GM12878 (cell line): ENCODE measurements around the gene COL19A1. TPM values are rescaled to one million over a fixed set of nuclear protein-coding genes. Genes with fewer than 3 reads are reported as not detected.

Experiments used
- LARP7 ChIP-seq: fragments of 450-650 bp; IDR thresholded peaks from 2 replicates; pipeline ENCODE4 v1.6.1; 2017; ENCODE audit warnings: mild to moderate bottlenecking
- MYB ChIP-seq: fragments of 150-350 bp; IDR thresholded peaks from 2 replicates; pipeline ENCODE4 v1.6.1; 2014; ENCODE audit warnings: mild to moderate bottlenecking, low read depth, low read length, borderline replicate concordance
- PML ChIP-seq: IDR thresholded peaks from 2 replicates; pipeline ENCODE4 v1.6.1; 2012; ENCODE audit warnings: low read length, inconsistent platforms
- POU2F2 ChIP-seq: IDR thresholded peaks from 3 replicates; pipeline ENCODE4 v1.6.1; 2011; ENCODE audit warnings: low read depth, mild to moderate bottlenecking, low read length, borderline replicate concordance
- RBBP5 ChIP-seq: fragments of 200-600 bp; sonication (generic); conservative IDR thresholded peaks from 2 replicates; pipeline ENCODE4 v1.6.1; 2016
- RUNX3 ChIP-seq: IDR thresholded peaks from 2 replicates; pipeline ENCODE4 v1.6.1; 2012; ENCODE audit warnings: low read length, inconsistent platforms
- SMC3 ChIP-seq: IDR thresholded peaks from 2 replicates; pipeline ENCODE4 v1.6.1; 2011; ENCODE audit warnings: low read length, improper control_type of control experiment, borderline replicate concordance
- SPI1 ChIP-seq: IDR thresholded peaks from 2 replicates; pipeline ENCODE4 v1.6.1; 2011; ENCODE audit warnings: low read depth, mild to moderate bottlenecking, low read length, moderate library complexity, borderline replicate concordance; ENCODE audit not compliant: insufficient read depth
- SUPT20H ChIP-seq: IDR thresholded peaks from 2 replicates; pipeline ENCODE4 v1.6.1; 2011; ENCODE audit warnings: low read depth, mild to moderate bottlenecking, low read length, moderate library complexity, borderline replicate concordance; ENCODE audit not compliant: control insufficient read depth
- polyA plus RNA-seq, 11 experiments: library from polyadenylated mRNA; depleted of rRNA in 4 of 11; unstranded in 6 of 11; stranded (reverse) in 5 of 11; fragments of >200 nt; fragmentation: Nextera tagmentation in 4 of 11; fragmentation: Illumina TruSeq in 1 of 11; extraction: Ambion mirVana in 4 of 11; extraction: Trizol in 1 of 11; gene quantifications; 1 replicate in 1 of 11; 2 replicates in 10 of 11; pipeline versions ENCODE4 v1.2.1 to v1.2.3, GENCODE V29; 2011 to 2016; ENCODE audit warnings: inconsistent platforms in 2 of 11, missing spikeins in 2 of 11, low read depth in 1 of 11
- total RNA-seq, 4 experiments: library from RNA; depleted of rRNA in 3 of 4; stranded (reverse); fragments of >200 nt in 3 of 4; fragmentation: Illumina TruSeq in 1 of 4; extraction: Trizol in 1 of 4; gene quantifications; 2 replicates each; pipeline versions ENCODE4 v1.2.1 to v1.2.3, GENCODE V29; 2013 to 2021
- TF ChIP-seq, protein P1 (sequence below): IDR thresholded peaks from 2 replicates; pipeline ENCODE4 v1.6.1; 2012; ENCODE audit warnings: improper control_type of control experiment, low read depth, low read length; ENCODE audit not compliant: insufficient replicate concordance
- TF ChIP-seq, protein P2 (sequence below): fragments of 450-650 bp; IDR thresholded peaks from 2 replicates; pipeline ENCODE4 v1.6.1; 2017; ENCODE audit warnings: antibody characterized with exemption, mild to moderate bottlenecking, moderate library complexity
- TF ChIP-seq, protein P3 (sequence below): fragments of 450-650 bp; IDR thresholded peaks from 2 replicates; pipeline ENCODE4 v1.6.1; 2017; ENCODE audit warnings: mild to moderate bottlenecking, low read depth, inconsistent platforms; ENCODE audit not compliant: poor library complexity, severe bottlenecking
- TF ChIP-seq, protein P4 (sequence below): fragments of 450-650 bp; formaldehyde crosslinking; IDR thresholded peaks from 2 replicates; pipeline ENCODE4 v1.4.0; 2022; ENCODE audit warnings: mild to moderate bottlenecking, moderate library complexity

Gene COL19A1
- total and polyA plus RNA-seq, 10 of the 15 experiments (the other 5 are each of a cell fraction or from before 2014, with no cell fraction given), result 1.1 to 13.5 (median 4.1) TPM

DNA sequence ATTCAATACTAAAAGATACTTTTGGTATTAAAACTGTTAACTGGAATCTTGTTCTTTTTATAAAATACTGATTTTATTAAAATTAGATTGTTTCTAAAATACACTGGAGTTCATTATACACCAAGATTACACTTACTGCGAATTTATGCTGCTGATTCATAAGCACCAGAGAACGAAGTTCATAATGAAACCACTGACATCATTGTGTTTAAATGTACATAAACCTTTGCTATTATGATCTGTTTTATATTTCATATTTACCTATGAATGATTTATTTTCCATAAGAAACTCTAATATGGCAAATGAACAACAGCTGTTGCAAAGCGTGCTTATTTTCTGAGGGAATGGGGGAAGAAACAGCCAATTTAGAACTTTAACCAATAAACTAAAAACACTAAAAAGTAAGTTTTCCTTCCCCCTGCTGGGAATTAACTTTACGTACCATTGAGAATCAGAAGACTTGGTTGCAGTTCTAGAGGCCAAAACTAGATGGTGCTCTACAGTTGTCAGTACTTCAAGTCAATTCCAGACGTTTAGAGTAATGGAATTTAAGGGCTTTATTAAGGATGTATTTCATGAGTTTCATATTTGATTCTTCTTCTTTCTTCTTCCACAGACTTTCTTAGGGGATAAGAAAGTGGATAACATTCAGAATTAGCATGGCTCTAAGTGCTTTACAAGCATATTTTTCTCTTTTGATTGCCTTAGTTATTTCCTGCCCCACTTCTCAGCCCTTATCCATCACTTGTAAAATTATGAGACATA, 30.8 kb upstream of the COL19A1 start (continued):
- TF ChIP-seq, protein P1, sequence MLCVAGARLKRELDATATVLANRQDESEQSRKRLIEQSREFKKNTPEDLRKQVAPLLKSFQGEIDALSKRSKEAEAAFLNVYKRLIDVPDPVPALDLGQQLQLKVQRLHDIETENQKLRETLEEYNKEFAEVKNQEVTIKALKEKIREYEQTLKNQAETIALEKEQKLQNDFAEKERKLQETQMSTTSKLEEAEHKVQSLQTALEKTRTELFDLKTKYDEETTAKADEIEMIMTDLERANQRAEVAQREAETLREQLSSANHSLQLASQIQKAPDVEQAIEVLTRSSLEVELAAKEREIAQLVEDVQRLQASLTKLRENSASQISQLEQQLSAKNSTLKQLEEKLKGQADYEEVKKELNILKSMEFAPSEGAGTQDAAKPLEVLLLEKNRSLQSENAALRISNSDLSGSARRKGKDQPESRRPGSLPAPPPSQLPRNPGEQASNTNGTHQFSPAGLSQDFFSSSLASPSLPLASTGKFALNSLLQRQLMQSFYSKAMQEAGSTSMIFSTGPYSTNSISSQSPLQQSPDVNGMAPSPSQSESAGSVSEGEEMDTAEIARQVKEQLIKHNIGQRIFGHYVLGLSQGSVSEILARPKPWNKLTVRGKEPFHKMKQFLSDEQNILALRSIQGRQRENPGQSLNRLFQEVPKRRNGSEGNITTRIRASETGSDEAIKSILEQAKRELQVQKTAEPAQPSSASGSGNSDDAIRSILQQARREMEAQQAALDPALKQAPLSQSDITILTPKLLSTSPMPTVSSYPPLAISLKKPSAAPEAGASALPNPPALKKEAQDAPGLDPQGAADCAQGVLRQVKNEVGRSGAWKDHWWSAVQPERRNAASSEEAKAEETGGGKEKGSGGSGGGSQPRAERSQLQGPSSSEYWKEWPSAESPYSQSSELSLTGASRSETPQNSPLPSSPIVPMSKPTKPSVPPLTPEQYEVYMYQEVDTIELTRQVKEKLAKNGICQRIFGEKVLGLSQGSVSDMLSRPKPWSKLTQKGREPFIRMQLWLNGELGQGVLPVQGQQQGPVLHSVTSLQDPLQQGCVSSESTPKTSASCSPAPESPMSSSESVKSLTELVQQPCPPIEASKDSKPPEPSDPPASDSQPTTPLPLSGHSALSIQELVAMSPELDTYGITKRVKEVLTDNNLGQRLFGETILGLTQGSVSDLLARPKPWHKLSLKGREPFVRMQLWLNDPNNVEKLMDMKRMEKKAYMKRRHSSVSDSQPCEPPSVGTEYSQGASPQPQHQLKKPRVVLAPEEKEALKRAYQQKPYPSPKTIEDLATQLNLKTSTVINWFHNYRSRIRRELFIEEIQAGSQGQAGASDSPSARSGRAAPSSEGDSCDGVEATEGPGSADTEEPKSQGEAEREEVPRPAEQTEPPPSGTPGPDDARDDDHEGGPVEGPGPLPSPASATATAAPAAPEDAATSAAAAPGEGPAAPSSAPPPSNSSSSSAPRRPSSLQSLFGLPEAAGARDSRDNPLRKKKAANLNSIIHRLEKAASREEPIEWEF, result no peak
- TF ChIP-seq RUNX3, result peak; percentile 23; the same call in 1 of the 2 replicates
- TF ChIP-seq POU2F2, result no peak
- TF ChIP-seq, protein P2, sequence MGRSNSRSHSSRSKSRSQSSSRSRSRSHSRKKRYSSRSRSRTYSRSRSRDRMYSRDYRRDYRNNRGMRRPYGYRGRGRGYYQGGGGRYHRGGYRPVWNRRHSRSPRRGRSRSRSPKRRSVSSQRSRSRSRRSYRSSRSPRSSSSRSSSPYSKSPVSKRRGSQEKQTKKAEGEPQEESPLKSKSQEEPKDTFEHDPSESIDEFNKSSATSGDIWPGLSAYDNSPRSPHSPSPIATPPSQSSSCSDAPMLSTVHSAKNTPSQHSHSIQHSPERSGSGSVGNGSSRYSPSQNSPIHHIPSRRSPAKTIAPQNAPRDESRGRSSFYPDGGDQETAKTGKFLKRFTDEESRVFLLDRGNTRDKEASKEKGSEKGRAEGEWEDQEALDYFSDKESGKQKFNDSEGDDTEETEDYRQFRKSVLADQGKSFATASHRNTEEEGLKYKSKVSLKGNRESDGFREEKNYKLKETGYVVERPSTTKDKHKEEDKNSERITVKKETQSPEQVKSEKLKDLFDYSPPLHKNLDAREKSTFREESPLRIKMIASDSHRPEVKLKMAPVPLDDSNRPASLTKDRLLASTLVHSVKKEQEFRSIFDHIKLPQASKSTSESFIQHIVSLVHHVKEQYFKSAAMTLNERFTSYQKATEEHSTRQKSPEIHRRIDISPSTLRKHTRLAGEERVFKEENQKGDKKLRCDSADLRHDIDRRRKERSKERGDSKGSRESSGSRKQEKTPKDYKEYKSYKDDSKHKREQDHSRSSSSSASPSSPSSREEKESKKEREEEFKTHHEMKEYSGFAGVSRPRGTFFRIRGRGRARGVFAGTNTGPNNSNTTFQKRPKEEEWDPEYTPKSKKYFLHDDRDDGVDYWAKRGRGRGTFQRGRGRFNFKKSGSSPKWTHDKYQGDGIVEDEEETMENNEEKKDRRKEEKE, result no peak
- TF ChIP-seq, protein P3, sequence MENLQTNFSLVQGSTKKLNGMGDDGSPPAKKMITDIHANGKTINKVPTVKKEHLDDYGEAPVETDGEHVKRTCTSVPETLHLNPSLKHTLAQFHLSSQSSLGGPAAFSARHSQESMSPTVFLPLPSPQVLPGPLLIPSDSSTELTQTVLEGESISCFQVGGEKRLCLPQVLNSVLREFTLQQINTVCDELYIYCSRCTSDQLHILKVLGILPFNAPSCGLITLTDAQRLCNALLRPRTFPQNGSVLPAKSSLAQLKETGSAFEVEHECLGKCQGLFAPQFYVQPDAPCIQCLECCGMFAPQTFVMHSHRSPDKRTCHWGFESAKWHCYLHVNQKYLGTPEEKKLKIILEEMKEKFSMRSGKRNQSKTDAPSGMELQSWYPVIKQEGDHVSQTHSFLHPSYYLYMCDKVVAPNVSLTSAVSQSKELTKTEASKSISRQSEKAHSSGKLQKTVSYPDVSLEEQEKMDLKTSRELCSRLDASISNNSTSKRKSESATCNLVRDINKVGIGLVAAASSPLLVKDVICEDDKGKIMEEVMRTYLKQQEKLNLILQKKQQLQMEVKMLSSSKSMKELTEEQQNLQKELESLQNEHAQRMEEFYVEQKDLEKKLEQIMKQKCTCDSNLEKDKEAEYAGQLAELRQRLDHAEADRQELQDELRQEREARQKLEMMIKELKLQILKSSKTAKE, result peak; percentile 57
- TF ChIP-seq SUPT20H, result no peak
- TF ChIP-seq MYB, result no peak
- no peak for TF ChIP-seq LARP7
- TF ChIP-seq PML, result no peak
- no peak for TF ChIP-seq RBBP5
- TF ChIP-seq SPI1, result no peak
- peak; percentile 87 for TF ChIP-seq SMC3
- TF ChIP-seq, protein P4, sequence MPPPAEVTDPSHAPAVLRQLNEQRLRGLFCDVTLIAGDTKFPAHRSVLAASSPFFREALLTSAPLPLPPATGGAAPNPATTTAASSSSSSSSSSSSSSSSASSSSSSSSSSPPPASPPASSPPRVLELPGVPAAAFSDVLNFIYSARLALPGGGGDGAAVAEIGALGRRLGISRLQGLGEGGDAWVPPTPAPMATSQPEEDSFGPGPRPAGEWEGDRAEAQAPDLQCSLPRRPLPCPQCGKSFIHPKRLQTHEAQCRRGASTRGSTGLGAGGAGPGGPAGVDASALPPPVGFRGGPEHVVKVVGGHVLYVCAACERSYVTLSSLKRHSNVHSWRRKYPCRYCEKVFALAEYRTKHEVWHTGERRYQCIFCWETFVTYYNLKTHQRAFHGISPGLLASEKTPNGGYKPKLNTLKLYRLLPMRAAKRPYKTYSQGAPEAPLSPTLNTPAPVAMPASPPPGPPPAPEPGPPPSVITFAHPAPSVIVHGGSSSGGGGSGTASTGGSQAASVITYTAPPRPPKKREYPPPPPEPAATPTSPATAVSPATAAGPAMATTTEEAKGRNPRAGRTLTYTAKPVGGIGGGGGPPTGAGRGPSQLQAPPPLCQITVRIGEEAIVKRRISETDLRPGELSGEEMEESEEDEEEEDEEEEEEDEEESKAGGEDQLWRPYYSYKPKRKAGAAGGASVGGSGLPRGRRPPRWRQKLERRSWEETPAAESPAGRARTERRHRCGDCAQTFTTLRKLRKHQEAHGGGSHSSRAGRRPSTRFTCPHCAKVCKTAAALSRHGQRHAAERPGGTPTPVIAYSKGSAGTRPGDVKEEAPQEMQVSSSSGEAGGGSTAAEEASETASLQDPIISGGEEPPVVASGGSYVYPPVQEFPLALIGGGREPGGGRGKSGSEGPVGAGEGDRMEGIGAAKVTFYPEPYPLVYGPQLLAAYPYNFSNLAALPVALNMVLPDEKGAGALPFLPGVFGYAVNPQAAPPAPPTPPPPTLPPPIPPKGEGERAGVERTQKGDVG (CRISPR knock-in tag), result no peak
